Activated CD8-positive, alpha-beta memory T cell treated with anti-CD3 and anti-CD28 coated beads, Interleukin-2, amount 50 U/mL, for 4 hours (primary cell): ENCODE results near the gene GLRX.
"Not testable (repeated sequence)": the region's sequence is repeated elsewhere in the genome, so short reads cannot be mapped to it uniquely, and the experiment has no call there.

Experiments used
- DNase-seq: peaks from one replicate; pipeline ENCODE4 v3.0.0-alpha.2; 2020

Gene GLRX

DNA sequence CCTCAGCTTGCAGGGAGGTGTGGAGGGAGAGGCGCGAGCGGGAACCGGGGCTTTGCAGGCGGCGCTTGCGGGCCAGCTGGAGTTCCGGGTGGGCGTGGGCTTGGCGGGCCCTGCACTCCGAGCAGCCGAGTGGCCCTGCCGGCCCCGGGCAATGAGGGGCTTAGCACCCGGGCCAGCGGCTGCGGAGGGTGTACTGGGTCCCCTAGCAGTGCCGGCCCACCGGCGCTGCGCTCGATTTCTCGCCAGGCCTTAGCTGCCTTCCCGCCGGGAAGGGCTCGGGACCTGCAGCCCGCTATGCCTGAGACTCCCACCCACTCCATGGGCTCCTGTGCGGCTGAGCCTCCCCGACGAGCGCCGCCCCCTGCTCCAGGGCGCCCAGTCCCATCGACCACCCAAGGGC, 28.6 kb upstream of the GLRX start:
- DNase-seq, result not testable (repeated sequence)

GRCh38 chr5:95850391-95850894, 27.9 kb upstream of the GLRX start:
- no peak for DNase-seq

- no peak for DNase-seq
Measured at GRCh38 chr5:95848701-95849100, 26.2 kb upstream of the GLRX start.

GRCh38 chr5:95847261-95847592, 24.7 kb upstream of the GLRX start:
- no peak for DNase-seq

GRCh38 chr5:95846554-95847260, 24.2 kb upstream of the GLRX start:
- DNase-seq, result peak; percentile 71

DNA sequence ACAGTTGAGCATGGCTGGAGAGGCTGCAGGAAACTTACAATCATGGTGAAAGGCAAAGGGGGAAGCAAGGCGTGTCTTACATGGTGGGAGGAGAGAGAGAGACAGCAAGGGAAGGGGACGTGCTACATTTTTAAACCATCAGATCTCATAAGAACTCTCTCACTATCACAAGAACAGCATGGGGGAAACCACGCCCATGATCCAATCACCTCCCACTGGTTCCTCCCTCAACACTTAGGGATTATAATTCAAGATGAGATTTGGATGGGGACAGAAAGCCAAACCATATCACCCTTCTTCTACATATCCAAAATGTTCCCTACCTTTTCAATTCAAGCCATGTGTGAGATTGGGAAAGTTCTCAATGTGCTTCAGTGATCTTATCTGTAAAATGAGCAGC, 22.9 kb upstream of the GLRX start:
- no peak for DNase-seq

DNA sequence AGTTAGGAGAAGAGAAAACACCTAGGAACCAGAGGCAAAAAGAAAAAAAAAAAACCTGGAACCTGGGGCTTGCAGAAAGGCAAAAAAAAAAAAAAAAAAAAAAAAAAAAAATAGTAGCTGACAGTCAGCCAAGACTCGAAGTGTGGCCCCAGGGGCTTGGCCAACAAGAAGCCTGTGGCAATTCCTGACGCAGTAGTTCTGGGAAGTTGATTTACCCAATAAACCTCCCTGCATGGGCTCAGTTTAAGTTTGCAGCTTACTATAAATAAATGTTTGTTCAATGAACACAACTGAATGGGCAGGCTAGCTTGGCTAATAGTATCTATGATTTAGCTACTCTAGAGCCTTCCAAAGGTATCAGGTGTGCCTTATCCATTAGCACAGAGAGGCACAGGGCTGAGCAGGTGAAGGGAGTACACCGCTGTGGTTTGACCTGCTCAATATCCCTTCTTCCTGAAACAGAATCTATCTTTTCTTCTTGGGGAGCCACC, 21.3 kb upstream of the GLRX start:
- no peak for DNase-seq

DNA sequence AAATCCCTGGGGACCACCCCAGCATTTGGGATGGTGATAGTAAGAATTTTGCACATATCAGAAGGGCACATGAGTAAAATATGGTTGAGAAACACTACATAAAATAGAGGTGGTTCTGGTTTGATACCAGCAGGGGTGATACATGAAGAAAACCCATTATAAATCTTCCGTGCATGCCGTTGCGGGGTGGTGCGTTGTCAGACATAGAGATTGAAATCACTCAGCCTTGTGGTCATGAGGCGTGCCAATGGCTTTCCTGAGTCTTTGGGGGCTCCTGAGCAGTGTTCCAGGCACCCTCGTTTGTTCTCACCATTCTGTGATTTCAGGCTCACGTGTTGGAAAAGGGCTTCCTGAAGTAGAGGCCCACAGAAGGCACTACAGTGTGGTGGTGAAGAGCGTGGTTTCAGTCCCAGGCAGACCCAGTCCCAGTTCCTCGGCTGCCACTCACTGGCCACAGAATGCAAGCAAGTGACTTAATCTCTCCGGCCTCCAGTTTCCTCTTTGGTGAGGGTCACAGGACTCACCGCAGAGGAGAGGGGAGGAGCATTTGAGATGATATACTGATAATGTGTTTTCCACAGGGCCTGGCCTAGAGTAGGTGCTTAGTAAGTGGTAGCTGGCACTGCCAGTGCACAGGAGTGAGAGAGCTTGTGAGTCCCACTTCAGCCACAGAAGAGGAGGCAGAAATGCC, 20.5 kb upstream of the GLRX start:
- peak; percentile 52 for DNase-seq

DNA sequence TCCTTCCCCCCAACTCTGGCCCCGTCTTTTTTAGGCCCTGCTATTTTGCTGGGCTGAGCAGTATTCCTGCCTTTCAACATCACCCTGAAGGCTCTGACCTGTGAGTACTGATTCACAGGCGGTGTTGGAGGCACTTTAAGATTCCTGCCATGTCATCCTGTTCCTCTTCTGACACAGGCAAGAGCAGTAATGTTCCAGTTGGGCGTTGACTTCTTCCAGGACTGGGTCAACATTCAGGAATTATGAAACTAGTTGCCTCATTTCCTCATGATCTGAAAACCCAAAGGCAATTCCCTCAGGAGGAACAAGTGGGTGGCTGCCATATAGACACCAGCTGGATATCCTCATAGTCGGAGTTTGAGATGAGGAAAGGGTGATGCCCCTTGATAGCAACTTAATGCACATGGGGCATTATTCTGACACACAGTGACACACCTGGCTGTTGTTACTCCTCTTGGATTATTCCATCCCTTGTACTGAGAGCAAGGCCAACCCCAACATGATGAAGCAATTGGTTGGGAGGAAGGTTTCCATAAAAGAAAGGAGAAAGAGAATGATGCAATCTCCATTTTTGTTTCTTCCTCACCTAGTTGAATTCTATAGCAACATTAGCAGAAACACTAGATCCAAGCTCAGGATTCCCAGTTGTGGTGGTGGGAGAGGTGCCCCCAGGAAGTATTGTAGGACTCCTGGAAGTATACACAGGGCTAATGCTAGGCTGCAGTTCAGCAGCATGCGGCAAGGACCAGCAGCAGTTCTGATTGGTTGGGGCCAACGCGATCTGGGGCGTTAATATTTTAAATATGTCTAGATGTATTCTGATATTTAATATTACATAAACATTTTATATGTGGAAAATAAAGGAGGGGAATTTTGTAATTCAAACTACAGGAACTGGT, 19.6 kb upstream of the GLRX start:
- DNase-seq, result no peak

- DNase-seq, result no peak
Measured at GRCh38 chr5:95840956-95841705, 18.6 kb upstream of the GLRX start.

DNA sequence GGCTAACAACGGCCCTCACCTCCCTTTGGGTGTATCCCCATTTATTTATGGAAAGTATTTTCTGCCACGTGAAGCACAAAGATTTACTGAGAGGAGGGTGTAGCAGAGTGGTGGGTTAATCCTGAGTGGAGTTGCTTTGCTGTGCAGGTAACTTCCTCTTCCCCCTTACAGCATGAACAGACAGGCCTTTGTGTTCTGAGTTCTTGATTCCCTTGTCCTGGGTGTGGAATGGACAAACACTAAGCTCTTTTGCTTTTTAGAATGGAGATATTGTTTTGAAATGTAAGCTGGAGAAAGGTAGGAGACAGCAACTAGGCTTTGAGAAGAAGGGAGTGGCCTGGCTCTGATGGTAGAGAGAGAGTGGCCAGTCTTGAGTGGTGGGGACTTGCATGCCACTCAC, 17.1 kb upstream of the GLRX start:
- DNase-seq, result no peak

GRCh38 chr5:95838556-95838955, 16.0 kb upstream of the GLRX start:
- no peak for DNase-seq

GRCh38 chr5:95838001-95838520, 15.5 kb upstream of the GLRX start:
- no peak for DNase-seq

DNA sequence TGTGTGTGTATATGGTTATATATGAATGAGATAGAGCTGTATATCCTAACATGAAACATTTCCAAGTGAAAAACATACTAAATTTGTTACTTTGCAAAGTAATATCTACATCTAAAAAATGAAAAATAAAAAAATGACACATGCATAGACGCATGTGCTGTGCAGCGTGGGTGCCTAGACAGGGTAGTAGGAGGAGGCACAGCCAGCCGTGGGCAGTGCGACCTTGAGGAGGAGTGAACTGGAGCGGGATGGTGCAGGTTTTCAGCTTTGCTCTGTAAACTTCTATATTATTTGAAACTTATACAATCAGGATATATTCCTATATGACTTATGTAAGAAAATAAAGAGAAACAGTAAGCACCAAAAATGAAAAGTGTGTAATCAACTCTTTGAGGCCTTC, 15.0 kb upstream of the GLRX start:
- DNase-seq, result no peak

- DNase-seq, result not testable (repeated sequence)
Measured at GRCh38 chr5:95836971-95837370, 14.4 kb upstream of the GLRX start.

DNA sequence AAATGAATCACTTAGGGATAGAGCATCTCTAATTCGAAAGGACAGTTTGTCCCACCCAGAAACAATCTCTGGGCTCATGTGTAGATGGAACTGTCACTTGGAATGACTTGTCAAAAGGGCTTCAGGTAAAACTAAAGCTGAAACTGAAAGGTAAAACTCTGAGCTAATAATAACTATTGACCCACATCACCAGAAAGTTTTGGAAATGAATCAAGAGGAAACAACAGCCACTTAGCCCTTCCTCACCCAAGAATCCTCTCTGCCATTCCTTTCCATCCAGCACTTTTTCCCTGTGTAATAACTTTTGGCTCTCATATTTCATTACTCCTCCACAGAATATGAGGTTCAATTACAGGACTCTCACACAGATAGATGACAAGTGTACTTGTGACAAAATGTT, 14.0 kb upstream of the GLRX start:
- DNase-seq, result no peak

DNA sequence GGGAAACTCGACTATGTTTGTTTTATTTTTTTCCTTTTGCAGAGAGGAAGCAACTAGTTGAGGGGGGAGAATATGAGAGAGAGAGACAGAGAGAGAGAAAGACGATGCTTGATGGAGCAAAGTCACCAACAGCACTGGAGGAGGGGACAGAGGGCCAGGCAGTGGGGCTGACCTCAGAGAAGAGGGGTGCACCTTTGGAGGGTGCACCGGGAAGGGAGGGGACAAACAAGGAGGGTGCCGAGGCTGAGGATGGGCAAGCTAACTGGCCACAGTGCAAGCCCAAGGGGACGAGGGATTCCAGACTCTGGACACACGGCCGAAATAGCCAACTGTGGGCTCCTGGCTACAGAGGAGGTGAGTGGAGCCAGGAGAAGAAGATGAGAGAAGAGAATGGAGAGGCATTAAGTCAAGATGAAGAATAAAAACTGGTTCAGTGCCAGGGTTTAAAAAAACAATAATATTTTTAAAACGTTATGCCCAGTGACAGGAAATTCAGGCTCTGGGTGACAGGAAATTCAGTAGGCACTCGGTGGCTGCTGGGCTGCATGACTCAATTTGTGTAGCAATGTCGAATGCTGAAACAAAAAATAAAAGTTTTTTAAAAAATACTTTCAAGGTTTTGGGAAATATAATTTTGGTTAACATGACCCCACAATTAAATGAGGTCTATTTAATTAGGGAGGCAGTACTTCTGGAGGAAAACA, 13.3 kb upstream of the GLRX start:
- DNase-seq, result peak; percentile 26

DNA sequence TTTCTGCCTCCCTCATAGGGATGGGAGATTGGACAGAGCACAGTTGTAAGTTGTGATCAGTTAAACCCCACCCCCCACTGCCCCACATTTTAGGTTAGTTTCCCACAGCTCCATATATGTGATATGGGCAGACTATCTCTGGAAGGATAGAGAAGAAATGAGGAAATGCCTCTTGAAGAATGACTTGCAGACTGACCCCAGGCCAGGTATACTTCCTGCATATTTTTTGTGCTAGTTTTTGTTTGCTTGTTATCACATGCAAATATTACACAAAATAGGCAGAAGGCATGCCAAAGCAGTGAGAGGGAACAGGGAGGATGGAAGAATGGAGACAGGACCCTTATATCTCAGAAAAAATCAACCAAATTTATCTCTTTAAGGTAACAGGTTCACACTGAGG, 10.1 kb upstream of the GLRX start:
- DNase-seq, result no peak

DNA sequence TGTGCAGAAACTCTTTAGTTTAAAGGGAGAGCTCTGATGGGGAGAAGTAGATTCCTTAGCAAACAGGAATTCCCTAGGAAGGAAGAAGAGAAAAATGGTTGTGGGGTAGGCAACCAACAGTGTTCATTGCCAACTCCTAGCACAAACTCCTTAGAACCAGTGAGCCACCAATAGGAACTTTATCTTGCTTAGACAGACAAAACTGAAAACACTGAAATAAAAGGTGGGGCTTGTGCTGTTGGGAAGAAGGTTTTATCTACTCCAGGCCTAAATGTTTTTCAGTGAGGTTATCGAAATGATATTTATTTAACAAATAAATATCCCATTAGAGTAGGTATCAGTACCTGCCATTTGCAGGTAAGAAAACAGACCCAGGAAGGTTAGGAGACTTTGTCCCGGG, 7.7 kb upstream of the GLRX start:
- no peak for DNase-seq

GRCh38 chr5:95827892-95828246, 5.3 kb upstream of the GLRX start:
- no peak for DNase-seq

- DNase-seq, result no peak
Measured at GRCh38 chr5:95826949-95827891, 4.7 kb upstream of the GLRX start.
